GM12801 (cell line): ENCODE data around the gene DEDD.

Experiments used
- CTCF ChIP-seq: IDR thresholded peaks from one replicate; pipeline ENCODE4 v1.5.1; 2011; ENCODE audit warnings: control low read depth; ENCODE audit not compliant: insufficient read length; ENCODE audit errors: extremely low read depth

DEDD gene

GRCh38 chr1:161073474-161074121, 58.9 kb downstream of the DEDD start:
- no peak for TF ChIP-seq CTCF

- TF ChIP-seq CTCF = no peak
These were observed 59.6 kb downstream of the DEDD start for GRCh38 chr1:161072751-161073449.

- no peak for TF ChIP-seq CTCF
These were observed 60.5 kb downstream of the DEDD start for GRCh38 chr1:161071886-161072371.
